Left hindlimb (tissue), 1 donor: ENCODE measurements around the gene SMIM5.
A peak's percentile ranks its signal among the peaks of the same experiment; 100 is the strongest.
"Not testable (repeated sequence)": the region's sequence is repeated elsewhere in the genome, so short reads cannot be mapped to it uniquely, and the experiment has no call there.

ENCODE experiments used
- DNase-seq: peaks from one replicate; pipeline ENCODE4 v3.0.0-alpha.2; 2018

The SMIM5 gene, protein sequence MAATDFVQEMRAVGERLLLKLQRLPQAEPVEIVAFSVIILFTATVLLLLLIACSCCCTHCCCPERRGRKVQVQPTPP

DNA sequence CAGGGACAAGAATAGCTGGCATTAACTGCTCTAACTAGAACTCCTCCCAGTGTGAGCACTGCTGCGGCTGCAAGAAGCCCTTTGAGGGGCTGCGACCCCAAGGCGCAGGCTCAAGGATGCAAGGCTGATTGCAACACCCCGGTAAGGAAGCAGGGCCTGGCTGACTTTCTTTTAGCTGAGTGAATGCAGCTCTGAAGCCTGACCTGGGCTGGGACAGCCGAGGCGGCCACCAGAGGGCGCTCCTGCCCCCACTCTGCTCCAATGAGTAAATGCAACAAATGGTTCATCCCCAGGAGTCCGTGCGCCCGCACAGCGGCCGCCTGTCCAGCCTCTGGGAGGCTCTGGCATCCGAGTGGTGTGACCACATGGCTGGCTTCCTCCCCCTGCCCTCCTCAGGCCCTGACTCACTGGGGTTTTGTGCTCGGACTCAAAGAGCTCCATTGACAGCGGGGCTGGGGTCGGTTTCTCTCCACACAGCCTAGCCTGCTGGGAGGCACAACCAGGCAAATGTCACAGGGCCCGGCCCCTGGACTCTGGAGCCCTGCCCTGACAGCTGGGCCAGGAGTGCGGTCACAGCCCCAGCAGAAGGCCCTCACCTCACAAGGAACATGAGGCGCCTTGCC, at the start of gene SMIM5:
SMIM5 (plus strand) TSS at position 572 of the 623 bp plus-strand sequence. CDS start 6,768 bp downstream, outside the sequence.
- peak; percentile 89 for DNase-seq

DNA sequence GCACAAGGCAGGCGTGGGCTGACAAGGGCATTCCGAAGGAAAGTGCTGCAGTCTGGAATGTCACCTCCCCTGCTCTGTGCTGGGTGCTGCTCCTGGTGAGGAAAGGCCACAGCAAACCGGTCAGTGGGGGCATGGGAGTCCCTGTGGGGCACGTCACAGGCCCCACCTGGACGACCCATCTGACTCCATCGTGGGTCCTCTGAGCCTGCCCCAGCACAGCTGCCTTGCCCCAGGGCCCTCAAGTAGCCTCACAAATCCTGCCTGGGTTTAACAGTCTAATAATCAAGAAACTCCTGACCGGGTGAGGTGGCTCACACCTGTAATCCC, 48.4 kb upstream of the SMIM5 start:
- no peak for DNase-seq

DNA sequence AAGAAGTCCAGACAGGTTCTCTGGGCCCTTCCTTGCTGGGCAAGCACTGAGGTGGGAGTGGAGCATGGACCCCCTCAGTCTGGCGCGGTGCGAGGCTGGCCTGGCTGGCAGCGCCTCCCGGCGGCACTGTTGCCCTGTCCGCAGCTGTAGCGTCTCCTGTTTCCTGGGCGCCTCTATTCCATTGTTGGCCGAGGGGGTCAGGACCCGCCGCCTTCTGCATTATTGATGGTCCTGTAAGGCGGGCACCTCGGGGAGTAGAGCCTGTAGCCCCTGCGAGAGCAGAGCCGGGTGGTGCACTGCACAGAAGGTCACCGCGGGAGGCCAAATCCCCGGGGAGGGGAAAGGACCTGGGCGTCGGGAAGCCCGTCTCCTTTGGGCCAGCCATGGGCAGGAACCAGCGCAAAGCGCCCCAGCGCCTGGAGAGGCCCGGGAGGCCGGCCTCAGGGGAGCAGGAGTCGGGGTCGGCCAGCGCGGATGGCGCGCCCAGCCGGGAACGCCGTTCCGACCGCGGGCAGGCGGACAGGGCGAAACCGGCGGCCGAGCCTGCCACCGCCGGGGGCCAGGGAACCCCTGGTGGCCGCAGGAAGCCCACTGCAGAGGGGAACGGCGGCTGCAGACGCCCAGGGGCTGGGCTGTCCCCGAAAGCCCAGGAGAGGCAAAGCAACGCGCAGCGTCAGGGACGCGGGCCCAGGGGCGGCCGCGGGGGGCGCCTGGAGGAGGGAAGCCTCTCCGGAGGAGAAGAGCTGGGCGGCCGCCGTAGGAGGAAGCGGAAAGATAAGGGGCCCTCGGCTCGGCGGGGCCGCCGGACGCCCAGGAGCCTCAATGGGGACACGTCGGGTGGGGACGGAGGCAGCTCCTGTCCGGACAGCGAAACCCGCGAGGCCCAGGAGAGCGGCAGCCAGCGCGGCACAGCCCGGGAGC, 45.3 kb upstream of the SMIM5 start, which contains the start of gene MYO15B:
MYO15B (plus strand) TSS at position 126 of the 921 bp plus-strand sequence; CDS start at position 384, 258 bp downstream.
- DNase-seq, result peak; percentile 80

DNA sequence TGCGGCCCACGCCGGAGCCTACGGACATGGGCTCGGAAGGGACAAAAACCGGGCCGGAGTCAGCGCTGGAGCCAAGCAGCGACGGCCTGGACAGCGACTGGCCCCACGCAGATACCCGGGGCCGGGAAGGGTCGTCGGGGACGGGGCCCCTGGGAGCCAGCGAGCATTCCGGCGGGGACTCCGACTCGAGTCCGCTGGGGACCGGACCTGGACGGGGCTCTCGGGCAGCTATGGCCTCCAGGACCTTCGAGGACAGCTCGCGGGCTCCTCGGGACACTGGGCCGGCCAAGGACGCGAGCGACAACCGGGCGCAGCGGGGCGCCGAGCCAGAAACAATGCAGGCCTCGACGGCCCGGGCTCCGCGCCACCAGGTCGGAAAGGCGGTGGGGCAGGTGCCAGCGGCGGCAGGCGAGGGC, 44.6 kb upstream of the SMIM5 start:
- peak; percentile 58 for DNase-seq

DNA sequence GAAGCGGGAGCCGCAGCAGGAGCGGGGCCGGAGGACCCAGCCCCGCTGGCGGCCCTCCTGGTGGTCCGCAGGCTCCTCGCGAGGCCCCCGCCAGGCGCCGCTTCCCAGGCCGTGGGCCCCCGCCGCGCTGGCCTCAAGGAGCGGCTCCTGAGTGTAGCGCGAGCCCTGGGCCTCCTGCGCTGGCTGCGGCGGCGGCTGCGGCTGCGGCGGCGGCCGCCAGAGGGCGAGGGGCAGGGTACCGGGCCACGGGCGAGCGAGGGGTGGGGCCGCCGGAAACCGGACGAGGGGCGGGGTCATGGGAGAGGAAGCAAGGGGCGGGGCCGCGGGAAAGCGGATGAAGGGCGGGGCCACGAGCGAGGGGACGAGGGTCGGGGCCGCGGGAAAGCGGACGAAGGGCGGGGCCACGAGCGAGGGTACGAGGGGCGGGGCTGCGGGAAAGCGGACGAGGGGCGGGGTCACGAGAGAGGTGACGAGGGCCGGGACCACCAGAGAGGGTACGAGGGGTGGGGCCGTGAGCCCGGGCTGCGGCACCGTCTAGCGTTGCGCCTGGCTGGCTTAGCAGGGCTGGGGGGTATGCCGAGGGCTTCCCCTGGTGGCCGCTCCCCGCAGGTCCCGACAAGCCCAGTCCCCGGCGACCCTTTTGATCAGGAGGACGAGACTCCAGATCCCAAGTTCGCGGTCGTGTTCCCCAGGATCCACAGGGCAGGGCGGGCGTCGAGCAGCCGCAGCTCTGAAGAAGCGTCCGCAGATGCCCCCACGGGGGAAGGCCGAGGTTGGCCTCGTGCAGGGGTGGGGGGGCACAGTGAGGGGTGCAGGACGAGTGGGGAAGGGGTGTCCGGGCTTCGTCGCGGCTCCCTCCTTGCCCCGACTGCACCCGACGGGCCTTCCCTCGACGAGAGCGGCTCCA, 44.0 kb upstream of the SMIM5 start:
- DNase-seq, result peak; percentile 96

DNA sequence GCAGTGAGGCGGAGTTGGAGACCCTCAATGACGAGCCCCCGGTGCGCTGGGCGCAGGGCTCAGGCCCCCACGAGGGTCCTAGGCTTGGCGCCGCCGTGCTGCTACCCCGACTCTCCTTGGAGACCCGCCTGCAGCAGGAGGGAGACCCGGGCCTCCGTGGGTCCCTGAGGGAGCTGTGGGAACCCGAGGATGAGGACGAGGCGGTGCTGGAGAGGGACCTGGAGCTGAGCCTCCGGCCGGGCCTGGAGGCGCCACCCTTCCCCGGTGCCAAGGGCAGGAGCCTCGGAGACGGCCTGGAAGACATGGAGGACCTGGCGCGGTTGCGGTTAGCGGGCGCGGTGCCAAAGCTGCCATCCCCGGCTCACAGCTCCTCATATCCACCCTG, 43.3 kb upstream of the SMIM5 start:
- DNase-seq, result no peak

DNA sequence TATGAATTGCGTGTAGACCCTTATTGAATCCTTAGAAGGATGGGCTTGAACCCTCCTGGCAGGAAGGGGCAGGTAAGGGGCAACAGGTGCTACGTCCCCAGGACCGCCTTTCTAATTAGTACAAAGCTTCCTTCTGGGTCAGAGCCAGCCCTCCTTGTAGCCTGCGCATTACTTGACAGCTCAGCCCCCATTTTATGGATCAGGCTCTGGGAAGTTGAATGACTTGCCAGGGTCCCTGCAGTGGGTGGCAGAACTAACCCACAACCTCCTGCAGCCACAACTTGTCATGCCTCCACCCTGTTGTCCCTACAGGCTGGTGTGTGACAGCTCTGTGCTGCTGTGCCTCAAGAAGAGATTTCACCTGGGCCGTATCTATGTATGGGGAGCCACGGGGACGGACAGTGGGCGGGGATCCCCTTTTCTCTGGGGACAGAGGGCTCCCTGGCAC, 42.9 kb upstream of the SMIM5 start:
- no peak for DNase-seq

DNA sequence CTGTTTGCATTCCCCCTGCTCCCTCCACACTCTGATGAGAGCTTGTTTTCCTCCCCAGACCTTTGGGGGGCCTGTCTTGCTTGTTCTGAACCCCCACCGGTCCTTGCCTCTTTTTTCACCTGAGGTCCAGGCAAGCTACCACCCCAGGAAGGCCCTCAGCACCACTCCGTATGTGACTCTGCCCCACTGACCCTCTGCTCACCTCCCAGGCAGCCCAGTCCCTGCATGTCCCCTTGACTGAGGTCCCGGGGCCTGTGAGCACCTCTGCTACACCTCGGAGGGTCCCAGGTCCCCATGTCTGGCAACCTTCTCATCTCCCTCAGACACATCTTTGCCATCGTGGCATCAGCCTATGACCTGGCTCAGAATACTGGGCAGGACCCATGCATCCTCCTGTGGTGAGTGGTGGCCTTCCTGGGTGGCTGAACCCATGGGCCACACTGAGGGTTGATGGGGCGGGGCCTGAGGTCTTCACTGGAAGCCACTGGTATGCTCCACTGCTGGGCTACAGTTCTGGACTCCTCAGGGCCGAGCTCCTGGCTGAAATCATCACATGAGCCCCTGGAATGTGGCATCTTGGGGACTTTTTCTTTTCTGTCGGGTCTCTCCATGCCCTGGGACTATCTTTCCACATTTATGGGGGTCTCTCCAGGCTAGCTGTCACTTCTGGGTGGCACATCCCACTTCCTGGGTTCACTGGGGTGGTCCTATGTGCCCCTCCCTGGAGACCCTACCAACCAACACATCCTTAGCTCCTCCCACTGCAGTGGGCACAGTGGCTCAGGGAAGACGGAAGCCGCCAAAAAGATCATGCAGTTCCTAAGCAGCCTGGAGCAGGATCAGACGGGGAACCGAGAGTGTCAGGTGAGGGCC, 42.1 kb upstream of the SMIM5 start:
- DNase-seq, result no peak

DNA sequence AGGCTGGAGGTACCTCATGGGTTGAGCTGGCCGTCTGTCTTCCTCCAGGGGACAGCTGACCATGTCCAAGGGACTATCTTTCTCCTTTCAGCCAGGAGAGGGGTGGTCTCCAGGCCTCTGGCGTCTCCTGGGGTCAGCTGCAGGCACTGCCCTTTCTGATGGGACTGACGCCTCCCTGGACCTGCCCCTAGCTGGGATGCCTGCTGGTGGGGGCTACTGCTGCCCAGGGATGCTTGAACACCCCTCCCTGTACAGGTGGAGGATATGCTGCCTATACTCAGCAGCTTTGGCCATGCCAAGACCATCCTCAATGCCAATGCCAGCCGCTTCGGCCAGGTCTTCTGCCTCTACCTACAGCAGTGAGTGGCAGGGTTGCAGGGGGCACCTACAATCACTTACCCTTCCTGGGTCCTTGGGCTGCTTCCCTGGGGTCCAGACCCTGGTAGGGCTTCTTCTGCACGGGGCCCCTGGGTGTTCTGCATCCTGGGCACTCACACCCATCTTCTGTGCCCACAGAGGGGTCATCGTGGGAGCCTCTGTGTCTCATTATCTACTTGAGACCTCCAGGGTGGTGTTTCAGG, 41.4 kb upstream of the SMIM5 start:
- DNase-seq, result no peak

DNA sequence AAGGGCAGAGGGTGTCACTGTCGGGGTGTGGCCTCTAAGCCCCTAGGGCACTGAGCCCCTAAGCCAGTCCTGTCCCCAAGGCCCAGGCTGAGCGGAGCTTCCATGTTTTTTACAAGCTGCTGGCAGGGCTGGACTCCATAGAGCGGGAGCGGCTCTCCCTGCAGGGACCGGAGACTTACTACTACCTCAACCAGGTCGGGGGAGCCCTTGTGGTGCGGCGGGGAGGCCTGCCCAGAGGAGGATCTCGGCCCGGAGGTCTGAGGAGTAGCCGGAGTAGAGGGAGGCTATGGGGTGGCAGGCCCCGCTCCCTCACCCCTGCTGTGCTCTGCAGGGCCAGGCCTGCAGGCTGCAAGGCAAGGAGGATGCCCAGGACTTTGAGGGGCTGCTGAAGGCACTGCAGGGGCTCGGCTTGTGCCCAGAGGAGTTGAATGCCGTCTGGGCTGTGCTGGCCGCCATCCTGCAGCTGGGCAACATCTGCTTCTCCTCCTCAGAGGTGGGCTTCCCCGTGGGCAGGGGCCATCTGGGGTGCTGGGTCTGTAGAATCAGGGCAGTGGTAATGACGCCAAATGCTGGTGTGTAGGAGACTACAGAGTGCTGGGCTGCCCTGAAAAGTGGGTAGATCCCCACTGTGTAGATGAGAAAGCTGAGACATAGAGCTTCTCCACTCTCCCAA, 40.8 kb upstream of the SMIM5 start:
- no peak for DNase-seq

DNA sequence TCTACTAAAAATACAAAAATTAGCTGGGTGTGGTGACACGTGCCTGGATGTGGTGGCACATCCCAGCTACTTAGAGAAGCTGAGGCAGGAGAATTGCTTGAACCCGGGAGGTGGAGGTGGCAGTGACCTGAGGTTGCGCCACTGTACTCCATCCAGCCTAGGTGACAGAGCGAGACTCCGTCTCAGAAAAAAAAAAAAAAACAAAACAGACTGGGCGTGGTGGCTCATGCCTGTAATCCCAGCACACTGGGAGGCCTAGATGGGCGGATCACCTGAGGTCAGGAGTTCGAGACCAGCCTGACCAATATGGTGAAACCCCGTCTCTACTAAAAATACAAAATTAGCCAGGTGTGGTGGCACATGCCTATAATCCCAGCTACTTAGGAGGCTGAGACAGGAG, 39.8 kb upstream of the SMIM5 start:
- not testable (repeated sequence) for DNase-seq

DNA sequence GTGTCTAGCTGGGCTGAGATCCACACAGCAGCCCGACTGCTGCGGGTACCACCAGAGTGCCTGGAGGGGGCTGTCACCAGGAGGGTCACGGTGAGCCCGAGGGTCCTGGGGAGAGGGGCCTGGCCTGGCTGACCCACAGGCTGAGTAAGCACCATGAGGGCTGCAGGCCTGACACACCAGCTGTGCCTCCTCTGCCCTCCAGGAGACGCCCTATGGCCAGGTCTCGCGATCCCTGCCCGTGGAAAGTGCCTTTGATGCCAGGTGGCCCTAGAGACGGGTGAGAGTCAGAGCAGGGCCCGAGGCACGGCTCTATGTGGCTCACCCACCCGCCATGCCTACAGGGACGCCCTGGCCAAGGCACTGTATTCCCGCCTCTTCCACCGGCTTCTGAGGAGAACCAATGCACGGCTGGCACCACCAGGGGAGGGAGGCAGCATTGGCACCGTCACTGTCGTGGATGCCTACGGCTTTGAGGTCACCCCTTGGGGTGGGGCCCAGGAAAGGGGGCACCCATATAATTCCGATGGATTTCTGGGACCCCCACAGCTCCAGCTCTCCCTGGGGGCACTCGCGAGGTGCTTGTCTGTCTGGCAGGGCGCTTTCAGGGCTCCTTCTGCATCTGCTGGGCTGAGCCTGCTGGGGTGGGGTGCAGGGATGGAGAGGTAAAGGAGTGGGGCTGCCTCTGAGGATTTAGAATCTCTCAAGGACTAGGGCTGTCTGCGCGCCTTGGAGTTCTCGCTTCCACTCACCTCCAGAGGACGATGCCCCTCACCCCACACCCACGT, 38.5 kb upstream of the SMIM5 start:
- DNase-seq, result no peak

DNA sequence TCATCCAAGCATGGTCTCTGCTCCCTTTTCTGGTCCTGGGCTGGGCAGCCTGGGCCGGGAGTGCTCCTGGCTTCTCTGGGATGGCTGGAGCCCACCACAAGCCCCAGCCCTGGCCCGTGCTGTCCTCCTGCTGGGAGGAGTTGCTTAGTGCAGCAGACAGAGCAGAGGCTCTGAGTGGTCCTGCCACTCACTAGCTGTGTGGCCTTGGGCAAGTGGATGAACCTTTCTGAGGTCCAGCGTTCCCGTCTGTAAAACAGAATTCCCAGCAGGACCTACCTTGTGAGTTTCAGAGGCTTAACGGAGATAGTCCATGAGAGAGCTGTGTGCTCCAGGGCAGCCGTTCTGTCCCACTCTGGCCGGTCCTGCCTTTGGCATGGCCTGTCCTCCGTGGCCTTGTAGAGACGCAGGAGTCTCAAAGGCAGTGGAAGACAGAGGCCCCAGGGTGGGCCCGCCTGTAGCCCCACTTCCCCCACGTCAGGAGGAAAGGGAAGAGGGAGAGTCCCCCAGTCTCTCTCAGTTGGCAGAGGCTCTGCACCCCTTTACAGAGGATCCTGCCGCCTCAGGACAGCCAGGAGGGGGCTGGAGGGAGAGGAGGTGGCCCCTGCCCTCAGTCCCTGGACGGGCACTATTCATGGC, 37.8 kb upstream of the SMIM5 start:
- DNase-seq, result no peak

DNA sequence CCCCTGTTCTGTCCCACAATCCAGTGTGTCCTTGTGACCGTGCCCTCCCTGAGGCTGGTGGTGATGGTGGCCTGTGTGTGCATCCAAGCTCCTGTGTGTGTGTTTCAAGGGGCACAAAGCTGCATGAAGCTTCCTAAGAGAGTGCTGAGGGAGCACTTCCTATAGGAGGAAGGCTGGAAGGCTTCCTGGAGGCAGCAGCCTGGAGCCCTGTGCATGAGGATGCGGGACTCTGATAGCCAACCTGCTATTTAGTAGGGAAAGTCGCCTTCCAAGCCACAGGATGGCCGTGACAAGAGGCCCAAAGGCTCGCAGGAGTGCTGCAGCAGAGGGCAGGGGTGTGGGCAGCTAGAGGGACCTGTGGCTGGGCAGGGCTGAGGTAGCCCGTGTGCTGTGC, 37.3 kb upstream of the SMIM5 start:
- no peak for DNase-seq

DNA sequence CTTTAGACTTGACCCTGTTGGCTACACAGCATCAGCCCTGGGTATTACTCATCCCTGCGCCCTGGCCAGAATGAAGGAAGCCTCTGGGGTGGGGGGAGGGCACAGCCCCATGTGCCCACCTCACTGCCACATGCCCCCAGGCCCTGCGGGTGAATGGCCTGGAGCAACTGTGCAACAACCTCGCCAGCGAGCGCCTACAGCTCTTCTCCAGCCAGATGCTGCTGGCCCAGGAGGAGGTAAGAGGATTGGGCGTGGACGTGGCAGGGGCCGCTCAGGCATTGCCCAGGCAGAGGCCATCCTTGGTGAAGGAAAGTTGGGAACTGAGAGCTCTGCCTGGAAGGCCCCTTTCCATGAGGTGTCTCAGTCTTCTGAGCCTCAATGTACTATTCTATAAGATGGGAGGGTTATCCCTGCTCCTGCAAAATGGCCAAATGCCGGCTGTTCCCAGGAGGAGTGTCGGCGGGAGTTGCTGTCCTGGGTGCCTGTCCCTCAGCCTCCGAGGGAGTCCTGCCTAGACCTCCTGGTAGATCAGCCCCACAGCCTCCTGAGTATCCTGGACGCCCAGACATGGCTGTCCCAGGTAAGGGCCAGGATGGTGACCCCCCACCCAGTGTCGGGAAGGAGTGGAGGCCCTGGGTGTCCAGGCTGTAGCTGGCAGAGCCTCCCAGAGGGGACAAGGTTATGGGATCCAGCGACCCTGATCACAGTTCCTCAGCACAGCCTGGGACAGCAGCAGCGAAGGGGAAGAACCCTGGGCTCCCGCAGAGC, 36.7 kb upstream of the SMIM5 start:
- no peak for DNase-seq

DNA sequence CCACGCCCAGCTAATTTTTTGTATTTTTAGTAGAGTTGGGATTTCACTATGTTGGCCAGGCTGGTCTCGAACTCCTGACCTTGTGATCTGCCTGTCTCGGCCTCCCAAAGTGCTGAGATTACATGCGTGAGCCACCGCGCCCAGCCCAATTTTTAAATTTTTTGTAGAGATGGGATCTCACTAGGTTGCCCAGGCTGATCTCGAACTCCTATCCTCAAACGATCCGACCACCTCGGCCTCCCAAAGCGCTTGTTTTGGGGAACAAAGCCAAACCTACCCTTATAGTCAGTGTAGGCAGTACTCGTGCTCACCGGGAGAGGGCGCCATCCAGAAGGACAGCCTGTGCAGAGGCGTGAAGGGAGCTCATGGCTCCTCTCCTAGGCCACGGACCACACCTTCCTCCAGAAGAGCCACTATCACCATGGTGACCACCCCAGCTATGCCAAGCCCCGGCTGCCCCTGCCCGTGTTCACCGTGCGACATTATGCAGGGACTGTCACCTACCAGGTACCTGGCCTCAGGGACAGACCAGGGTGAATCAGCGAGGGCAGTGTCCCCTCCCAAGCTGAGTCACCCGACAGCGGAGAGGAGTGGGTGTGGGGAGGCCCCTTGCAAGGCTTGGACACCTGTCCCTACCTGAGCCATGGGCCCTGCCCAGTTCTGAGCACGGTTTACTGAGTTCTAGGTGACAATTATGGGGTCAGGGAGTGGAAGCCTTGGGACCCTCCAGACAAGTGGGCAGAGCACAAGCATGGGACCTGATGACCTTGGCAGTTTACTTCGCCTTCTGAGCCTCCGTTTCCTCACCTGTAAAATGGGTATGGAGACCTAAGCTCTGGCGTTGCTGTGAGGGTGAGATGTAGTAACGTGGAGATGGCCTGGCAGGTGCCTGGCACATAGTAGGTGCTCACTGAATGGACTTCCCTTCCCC, 31.9 kb upstream of the SMIM5 start:
- DNase-seq, result no peak

DNA sequence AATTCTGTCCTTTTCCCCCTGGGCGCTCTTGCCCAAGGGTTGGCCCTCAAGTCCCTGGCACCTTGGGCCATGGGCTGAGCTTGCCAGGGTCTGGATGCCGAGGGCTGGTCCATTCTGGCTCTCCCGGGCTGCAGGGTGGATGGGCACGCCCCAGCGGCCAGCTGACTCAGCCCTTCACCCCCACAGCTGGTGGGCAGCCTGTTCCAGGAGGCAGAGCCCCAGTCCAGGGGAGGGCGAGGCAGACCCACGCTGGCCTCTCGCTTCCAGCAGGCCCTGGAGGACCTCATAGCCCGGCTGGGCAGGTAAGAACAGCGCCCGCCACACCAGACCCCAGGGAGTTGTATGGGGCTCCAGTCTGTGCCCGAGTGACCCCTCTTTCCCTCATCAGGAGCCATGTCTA, 30.6 kb upstream of the SMIM5 start:
- DNase-seq, result no peak

DNA sequence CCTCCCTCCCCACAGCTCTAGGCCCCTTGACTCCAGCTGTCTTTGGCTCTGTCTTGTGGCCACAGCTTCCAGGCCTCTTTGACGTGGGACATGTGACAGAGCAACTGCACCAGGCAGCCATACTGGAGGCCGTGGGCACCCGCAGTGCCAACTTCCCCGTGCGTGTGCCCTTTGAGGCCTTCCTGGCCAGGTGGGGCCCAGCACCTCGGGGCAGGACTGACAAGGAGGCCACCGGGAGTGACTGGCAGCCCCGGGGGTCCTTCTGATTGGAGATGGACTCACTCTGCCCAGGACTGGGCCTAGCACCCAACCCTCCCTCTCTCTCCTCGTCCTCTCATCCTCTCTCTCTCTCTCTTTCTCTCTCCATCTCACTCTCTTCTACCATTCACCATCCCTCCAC, 30.1 kb upstream of the SMIM5 start:
- no peak for DNase-seq
